OCI-LY7 (cell line): ENCODE measurements around the gene S1PR1. TPM values are rescaled to one million over a fixed set of nuclear protein-coding genes. Genes with fewer than 3 reads are reported as not detected.

Experiments
- BruUV-seq: library from RNA; stranded (reverse); fragments of 400-500 nt; replicated peaks from 2 replicates; lab custom pipeline; 2021; lab: Mats Ljungman, UMichigan
- CTCF ChIA-PET: fragments of 300-600 bp; sonication (Branson Sonifier 250); formaldehyde crosslinking; loops from one replicate; lab custom pipeline; 2022; ENCODE audit warnings: antibody characterized with exemption; ENCODE audit not compliant: unreplicated experiment; lab: Charles Lee
- POLR2A ChIA-PET: fragments of 300-600 bp; sonication (Branson Sonifier 250); formaldehyde crosslinking; loops from one replicate; lab custom pipeline; 2022; ENCODE audit warnings: antibody characterized with exemption; lab: Charles Lee
- DNase-seq: peaks from one replicate; pipeline ENCODE4 v3.0.0-alpha.2; 2015; ENCODE audit warnings: low spot score
- H2AFZ ChIP-seq: fragments of 200-600 bp; sonication (generic), shearing (Covaris generic); 2 replicates; pipeline ENCODE4 v1.6.1; 2014; ENCODE audit warnings: mild to moderate bottlenecking, antibody characterized with exemption, low read length, moderate library complexity
- H3K27ac ChIP-seq: fragments of 200-600 bp; sonication (generic); 2 replicates; pipeline ENCODE4 v1.5.1; 2014; ENCODE audit warnings: mixed run types, low read depth, mild to moderate bottlenecking, moderate library complexity, low read length, inconsistent platforms; ENCODE audit not compliant: poor library complexity, severe bottlenecking
- H3K36me3 ChIP-seq: fragments of 200-600 bp; sonication (generic); 2 replicates; pipeline ENCODE4 v1.6.1; 2014; ENCODE audit warnings: mild to moderate bottlenecking, antibody characterized with exemption, low read length, moderate library complexity, mixed read lengths; ENCODE audit not compliant: insufficient read depth
- H3K4me1 ChIP-seq: fragments of 200-600 bp; sonication (generic); 2 replicates; pipeline ENCODE4 v1.5.1; 2014; ENCODE audit warnings: mild to moderate bottlenecking, low read length; ENCODE audit not compliant: insufficient read depth, poor library complexity, severe bottlenecking
- H3K4me2 ChIP-seq: fragments of 200-600 bp; sonication (generic); 2 replicates; pipeline ENCODE4 v1.6.1; 2014; ENCODE audit warnings: mild to moderate bottlenecking, low read length
- H3K4me3 ChIP-seq: fragments of 200-600 bp; sonication (generic); 2 replicates; pipeline ENCODE4 v1.5.1; 2014; ENCODE audit warnings: mild to moderate bottlenecking, low read depth, low read length; ENCODE audit not compliant: poor library complexity, severe bottlenecking
- H3K79me2 ChIP-seq: fragments of 200-600 bp; sonication (generic); 2 replicates; pipeline ENCODE4 v1.6.1; 2016; ENCODE audit warnings: low read depth, mild to moderate bottlenecking, low read length, moderate library complexity, mixed read lengths; ENCODE audit not compliant: insufficient read depth
- H3K9me2 ChIP-seq: fragments of 200-600 bp; sonication (generic); 2 replicates; pipeline ENCODE4 v1.6.1; 2016; ENCODE audit warnings: mild to moderate bottlenecking, low read length, mixed read lengths; ENCODE audit not compliant: insufficient read depth
- H3K9me3 ChIP-seq: fragments of 200-600 bp; sonication (generic); 2 replicates; pipeline ENCODE4 v1.6.1; 2014; ENCODE audit warnings: mild to moderate bottlenecking, mixed run types, low read length, mixed read lengths
- H4K20me1 ChIP-seq: fragments of 200-600 bp; sonication (generic); 2 replicates; pipeline ENCODE4 v1.6.1; 2014; ENCODE audit warnings: mild to moderate bottlenecking, antibody characterized with exemption, low read length, moderate library complexity, mixed read lengths; ENCODE audit not compliant: insufficient read depth
- EZH2phosphoT487 ChIP-seq: fragments of 200-600 bp; sonication (generic); IDR thresholded peaks from 2 replicates; pipeline ENCODE4 v1.6.1; 2018; ENCODE audit warnings: low read depth, borderline replicate concordance, mild to moderate bottlenecking, mixed run types, antibody characterized with exemption, low read length, moderate library complexity, mixed read lengths
- intact Hi-C: fragments of 100-400 bp; cut with micrococcal nuclease; formaldehyde crosslinking; loops from one replicate; pipeline ENCODE4 v1.10.0; 2022; ENCODE audit not compliant: unreplicated experiment
- total RNA-seq, 2 experiments: library from RNA; depleted of rRNA in 1 of 2; stranded (reverse); fragments of >200 nt in 1 of 2; shearing (Covaris generic) in 1 of 2; gene quantifications; 2 replicates each; pipeline ENCODE4 v1.2.3, GENCODE V29; 2014 to 2022
- TF ChIP-seq, protein P1 (sequence below): fragments of 200-600 bp; sonication (generic); conservative IDR thresholded peaks from 2 replicates; pipeline ENCODE4 v1.5.1; 2014; ENCODE audit warnings: mild to moderate bottlenecking, antibody characterized with exemption, low read length, moderate library complexity, mixed read lengths

Gene S1PR1
- total RNA-seq, 2 experiments from 2014 or later, result 0.41 TPM; not detected in 1

DNA sequence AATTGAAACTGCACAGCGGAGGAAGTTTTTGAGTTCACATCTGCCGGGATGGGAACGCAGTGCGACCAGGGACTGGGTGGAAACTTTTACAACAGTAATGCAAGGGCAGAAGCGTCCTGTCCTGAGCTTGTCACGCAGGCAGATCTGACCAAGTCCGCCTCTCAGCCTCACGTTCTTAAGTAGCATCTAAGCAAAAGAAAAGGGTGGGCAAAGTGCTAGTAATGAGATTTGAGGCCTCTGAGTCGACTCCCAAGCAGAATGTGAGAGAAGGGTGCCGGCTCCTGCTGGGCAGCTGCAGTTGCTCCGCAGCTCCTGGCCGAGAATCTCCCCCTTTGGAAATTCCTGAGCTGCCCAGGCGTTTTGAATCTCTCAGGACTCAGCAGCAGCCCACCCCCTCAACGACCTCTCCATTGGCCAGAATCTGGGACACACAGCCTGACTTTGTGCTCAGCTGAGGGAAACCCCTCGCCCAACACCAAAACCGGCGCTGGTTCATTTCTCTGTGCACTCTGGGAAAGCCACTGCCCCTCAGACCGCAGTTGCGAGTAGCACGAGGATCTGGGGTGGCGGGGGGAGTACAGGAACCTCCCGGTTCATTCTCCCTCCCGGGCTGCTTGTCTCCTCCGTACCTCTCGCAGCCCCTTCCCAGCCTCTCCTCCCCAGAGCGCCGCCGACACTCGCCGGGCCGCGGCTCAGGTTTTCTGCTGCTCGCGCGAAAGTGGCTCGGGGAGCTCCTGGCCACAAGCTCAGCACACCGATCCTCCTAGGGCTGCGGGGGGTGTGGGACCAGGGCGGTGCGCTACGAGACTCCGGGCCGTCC is 913 bp upstream of the S1PR1 start:
- Histone ChIP-seq H3K9me2 (no peaks in the 10 kb centered on the region), H3K36me3 (no peaks in the 10 kb centered on the region), H3K27ac (no peak overlapping the region), H3K4me3 (peak overlapping the region; percentile 64), H3K79me2 (no peaks in the 10 kb centered on the region), H2AFZ (peak overlapping the region; percentile 25; the same call in 1 of the 2 replicates), H3K4me2 (peak overlapping the region; percentile 64), H3K9me3 (no peaks in the 10 kb centered on the region), H4K20me1 (0 out of 2 replicates have a peak, but pooled peaks cover 6% of the 10 kb centered on the region), H3K4me1 (peaks cover 38% of the 10 kb centered on the region)
- TF ChIP-seq, protein P1, sequence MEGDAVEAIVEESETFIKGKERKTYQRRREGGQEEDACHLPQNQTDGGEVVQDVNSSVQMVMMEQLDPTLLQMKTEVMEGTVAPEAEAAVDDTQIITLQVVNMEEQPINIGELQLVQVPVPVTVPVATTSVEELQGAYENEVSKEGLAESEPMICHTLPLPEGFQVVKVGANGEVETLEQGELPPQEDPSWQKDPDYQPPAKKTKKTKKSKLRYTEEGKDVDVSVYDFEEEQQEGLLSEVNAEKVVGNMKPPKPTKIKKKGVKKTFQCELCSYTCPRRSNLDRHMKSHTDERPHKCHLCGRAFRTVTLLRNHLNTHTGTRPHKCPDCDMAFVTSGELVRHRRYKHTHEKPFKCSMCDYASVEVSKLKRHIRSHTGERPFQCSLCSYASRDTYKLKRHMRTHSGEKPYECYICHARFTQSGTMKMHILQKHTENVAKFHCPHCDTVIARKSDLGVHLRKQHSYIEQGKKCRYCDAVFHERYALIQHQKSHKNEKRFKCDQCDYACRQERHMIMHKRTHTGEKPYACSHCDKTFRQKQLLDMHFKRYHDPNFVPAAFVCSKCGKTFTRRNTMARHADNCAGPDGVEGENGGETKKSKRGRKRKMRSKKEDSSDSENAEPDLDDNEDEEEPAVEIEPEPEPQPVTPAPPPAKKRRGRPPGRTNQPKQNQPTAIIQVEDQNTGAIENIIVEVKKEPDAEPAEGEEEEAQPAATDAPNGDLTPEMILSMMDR, result no peak
- TF ChIP-seq EZH2phosphoT487, result no peak
- intact Hi-C loops, result loop anchor here (5.0 kb wide), 2 partner anchors 99 to 309 kb away; no protein-coding TSS in a partner anchor
- CTCF ChIA-PET, result interaction anchor here (0.5 to 0.6 kb wide), 2 partner anchors 23 to 287 kb away, joined by 3 read pairs; no protein-coding TSS in a partner anchor
- DNase-seq, result peak; percentile 41
- POLR2A ChIA-PET, result interaction anchor here (0.6 to 1.0 kb wide), 5 partner anchors 12 to 1980 kb away, joined by 3 to 6 read pairs (median 4); no protein-coding TSS in a partner anchor
- no TSS peak for BruUV-seq

- H3K4me1 ChIP-seq, result peaks cover 38% of the 10 kb centered on the region
- H3K36me3 ChIP-seq, result no peaks in the 10 kb centered on the region
- intact Hi-C loops, result loop anchor here (5.0 kb wide), 2 partner anchors 100 to 310 kb away; no protein-coding TSS in a partner anchor
- H3K4me3 ChIP-seq, result peak overlapping the region; percentile 64
- no peak for DNase-seq
- ChIA-PET CTCF (no interaction called here), POLR2A (no interaction called here)
- TF ChIP-seq, protein P1, result no peak
- peak; percentile 70; the same call in 1 of the 2 replicates for TF ChIP-seq EZH2phosphoT487
- H4K20me1 ChIP-seq, result 0 out of 2 replicates have a peak, but pooled peaks cover 6% of the 10 kb centered on the region
- no peaks in the 10 kb centered on the region for H3K9me2 ChIP-seq
- no TSS peak for BruUV-seq
- peak overlapping the region; percentile 64 for H3K4me2 ChIP-seq
- H3K27ac ChIP-seq, result no peak overlapping the region
- H3K79me2 ChIP-seq, result no peaks in the 10 kb centered on the region
- H2AFZ ChIP-seq, result no peak overlapping the region
- no peaks in the 10 kb centered on the region for H3K9me3 ChIP-seq
Measured at GRCh38 chr1:101237229-101237837, 514 bp downstream of the S1PR1 start.
